Effector memory CD4-positive, alpha-beta T cell (primary cell): ENCODE measurements around the gene PARD3B.

ENCODE experiments used
- DNase-seq, 3 donors: peaks; one replicate each; pipeline ENCODE4 v3.0.0-alpha.2; 2020
- H3K27ac ChIP-seq: 2 replicates; pipeline ENCODE4 v1.7.0; 2013; ENCODE audit warnings: mild to moderate bottlenecking, low read length, moderate library complexity; ENCODE audit not compliant: insufficient read depth, poor library complexity, severe bottlenecking
- H3K27me3 ChIP-seq: replicated peaks from 2 replicates; pipeline ENCODE4 v1.7.0; 2013; ENCODE audit warnings: mild to moderate bottlenecking, low read length; ENCODE audit not compliant: insufficient read depth, control insufficient read depth, poor library complexity, severe bottlenecking
- H3K36me3 ChIP-seq: 2 replicates; pipeline ENCODE4 v1.7.0; 2013; ENCODE audit warnings: mild to moderate bottlenecking, low read length, moderate library complexity; ENCODE audit not compliant: control insufficient read depth, insufficient read depth
- H3K4me1 ChIP-seq: 2 replicates; pipeline ENCODE4 v1.7.0; 2013; ENCODE audit warnings: low read length, mild to moderate bottlenecking; ENCODE audit not compliant: control insufficient read depth, insufficient read depth, poor library complexity, severe bottlenecking
- H3K4me3 ChIP-seq: 2 replicates; pipeline ENCODE4 v1.7.0; 2013; ENCODE audit warnings: low read length, low read depth, mild to moderate bottlenecking; ENCODE audit not compliant: insufficient read depth, poor library complexity, severe bottlenecking
- H3K9me3 ChIP-seq: 2 replicates; pipeline ENCODE4 v1.7.0; 2013; ENCODE audit warnings: mild to moderate bottlenecking, low read length, moderate library complexity; ENCODE audit not compliant: control insufficient read depth

PARD3B gene

GRCh38 chr2:205297846-205298245 is 752.6 kb downstream of the PARD3B start:
- Histone ChIP-seq H3K4me3 (no peak overlapping the region), H3K27me3 (no peaks in the 10 kb centered on the region), H3K36me3 (no peaks in the 10 kb centered on the region), H3K4me1 (no peaks in the 10 kb centered on the region), H3K9me3 (no peaks in the 10 kb centered on the region), H3K27ac (no peak overlapping the region)
- no peak for DNase-seq

- H3K27ac ChIP-seq: no peak overlapping the region
- no peaks in the 10 kb centered on the region for H3K9me3 ChIP-seq
- DNase-seq: no peak
- no peaks in the 10 kb centered on the region for H3K27me3 ChIP-seq
- no peaks in the 10 kb centered on the region for H3K36me3 ChIP-seq
- no peaks in the 10 kb centered on the region for H3K4me1 ChIP-seq
- H3K4me3 ChIP-seq: no peak overlapping the region
Observed at GRCh38 chr2:205311201-205311600, 765.9 kb downstream of the PARD3B start.

DNA sequence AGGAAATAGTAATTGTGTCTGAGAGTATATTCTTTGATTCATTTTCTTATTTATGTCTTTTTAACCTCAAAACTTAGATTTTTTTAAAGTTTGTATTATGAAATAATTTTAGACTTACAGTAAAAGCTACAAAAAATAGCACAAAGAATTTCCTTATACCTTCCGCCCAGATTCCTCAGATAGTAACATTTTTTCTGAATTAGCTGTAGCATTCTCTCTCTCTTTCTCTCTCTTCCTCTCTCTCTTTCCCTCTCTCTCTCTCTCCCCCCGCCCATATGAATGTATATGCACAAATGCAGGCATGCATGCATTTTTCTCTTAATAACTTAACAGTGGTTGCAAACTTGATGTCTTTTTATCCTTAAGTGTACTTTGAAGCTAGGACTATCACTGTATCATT is 776.0 kb downstream of the PARD3B start:
- H3K27ac ChIP-seq: no peak overlapping the region
- DNase-seq: no peak
- H3K4me1 ChIP-seq: no peaks in the 10 kb centered on the region
- no peaks in the 10 kb centered on the region for H3K36me3 ChIP-seq
- no peak overlapping the region for H3K4me3 ChIP-seq
- no peaks in the 10 kb centered on the region for H3K27me3 ChIP-seq
- no peaks in the 10 kb centered on the region for H3K9me3 ChIP-seq

DNA sequence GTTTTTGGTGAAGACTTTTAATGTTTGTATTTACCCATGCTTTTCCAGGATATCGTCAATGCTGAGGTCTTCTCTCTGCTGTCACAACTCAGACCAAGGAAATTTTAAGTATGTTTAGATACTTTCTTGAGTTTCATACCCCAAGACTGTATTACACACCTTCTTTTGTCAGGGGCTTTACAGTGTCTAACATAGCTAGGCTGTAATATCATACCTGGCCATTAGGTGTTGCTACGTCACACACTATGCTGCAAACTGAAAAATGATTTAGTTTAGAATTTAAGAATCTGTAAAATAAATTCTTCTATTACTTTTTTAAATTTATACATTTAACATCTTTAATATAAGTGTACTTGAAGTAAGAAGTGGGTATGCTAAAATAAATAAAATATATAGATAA is 778.7 kb downstream of the PARD3B start:
- H3K27me3 ChIP-seq: no peaks in the 10 kb centered on the region
- no peak for DNase-seq
- no peaks in the 10 kb centered on the region for H3K4me1 ChIP-seq
- no peak overlapping the region for H3K27ac ChIP-seq
- no peak overlapping the region for H3K4me3 ChIP-seq
- no peaks in the 10 kb centered on the region for H3K9me3 ChIP-seq
- no peaks in the 10 kb centered on the region for H3K36me3 ChIP-seq

DNA sequence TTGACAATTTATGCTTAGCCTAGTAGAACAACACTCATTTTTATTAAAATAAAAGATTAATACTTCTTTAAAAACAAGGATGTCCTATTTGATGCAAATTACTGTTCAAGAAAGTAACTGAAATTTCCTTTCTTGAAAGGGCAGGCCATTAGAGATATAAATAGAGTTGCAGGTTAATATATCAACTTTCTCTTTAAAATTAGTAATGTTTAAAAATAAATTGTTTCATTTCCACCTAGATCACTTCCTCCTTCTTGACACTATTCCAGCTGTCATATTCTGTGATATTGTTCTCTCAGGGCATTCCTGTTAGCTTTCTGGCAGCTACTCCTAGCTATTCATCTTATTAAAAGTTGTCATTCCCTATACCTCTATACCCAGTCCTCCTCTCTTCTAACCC is 779.1 kb downstream of the PARD3B start:
- no peaks in the 10 kb centered on the region for H3K36me3 ChIP-seq
- H3K9me3 ChIP-seq: no peaks in the 10 kb centered on the region
- no peaks in the 10 kb centered on the region for H3K27me3 ChIP-seq
- no peak for DNase-seq
- no peaks in the 10 kb centered on the region for H3K4me1 ChIP-seq
- no peak overlapping the region for H3K4me3 ChIP-seq
- H3K27ac ChIP-seq: no peak overlapping the region

DNA sequence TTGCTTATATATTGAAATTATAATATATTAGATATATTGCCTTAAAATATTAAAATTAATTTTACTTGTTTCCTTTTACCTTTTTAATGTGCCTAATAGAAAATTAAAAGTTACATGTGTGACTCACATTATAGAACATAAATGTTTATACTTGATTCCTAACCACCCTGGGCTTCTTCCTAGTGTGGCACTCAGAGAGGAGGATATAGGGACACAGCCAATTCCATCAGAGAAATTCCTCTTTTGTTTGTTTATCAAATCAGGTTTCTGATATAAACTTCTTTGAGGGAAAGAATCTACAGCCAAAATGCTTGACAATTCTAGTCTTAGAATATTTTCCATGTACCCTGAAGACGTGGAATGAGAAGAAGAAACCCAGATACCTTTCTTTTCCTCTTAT is 788.1 kb downstream of the PARD3B start:
- no peaks in the 10 kb centered on the region for H3K9me3 ChIP-seq
- no peaks in the 10 kb centered on the region for H3K27me3 ChIP-seq
- DNase-seq: no peak
- no peak overlapping the region for H3K27ac ChIP-seq
- no peak overlapping the region for H3K4me3 ChIP-seq
- no peaks in the 10 kb centered on the region for H3K36me3 ChIP-seq
- no peaks in the 10 kb centered on the region for H3K4me1 ChIP-seq

- DNase-seq: no peak
- Histone ChIP-seq H3K36me3 (no peaks in the 10 kb centered on the region), H3K9me3 (no peaks in the 10 kb centered on the region), H3K27ac (no peak overlapping the region), H3K4me1 (no peaks in the 10 kb centered on the region), H3K27me3 (no peaks in the 10 kb centered on the region), H3K4me3 (no peak overlapping the region)
Observed at GRCh38 chr2:205337274-205337673, 792.0 kb downstream of the PARD3B start.

- no peak overlapping the region for H3K4me3 ChIP-seq
- H3K27ac ChIP-seq: no peak overlapping the region
- H3K36me3 ChIP-seq: no peaks in the 10 kb centered on the region
- H3K27me3 ChIP-seq: no peaks in the 10 kb centered on the region
- H3K4me1 ChIP-seq: no peaks in the 10 kb centered on the region
- DNase-seq: no peak
- no peaks in the 10 kb centered on the region for H3K9me3 ChIP-seq
Observed at GRCh38 chr2:205338156-205338555, 792.9 kb downstream of the PARD3B start.

DNA sequence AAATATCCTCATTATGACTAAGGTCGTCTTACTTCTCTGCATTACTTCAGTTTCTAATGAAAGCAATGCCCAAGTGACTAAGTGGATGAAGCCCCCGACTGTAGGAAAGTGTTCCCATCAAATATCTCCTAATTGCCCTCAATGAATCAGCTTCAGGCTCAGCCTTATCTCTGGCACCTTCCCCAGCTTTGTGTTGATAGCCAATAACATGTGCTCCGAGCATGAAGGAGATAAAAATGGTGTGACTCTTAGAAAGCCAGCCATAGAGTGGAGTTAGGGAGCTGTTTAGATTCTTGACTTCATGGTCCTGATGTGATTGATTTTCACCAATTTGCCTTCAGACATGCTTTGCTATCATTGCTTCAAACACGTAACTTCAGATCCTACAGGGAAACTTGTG is 797.8 kb downstream of the PARD3B start:
- Histone ChIP-seq H3K27me3 (no peaks in the 10 kb centered on the region), H3K4me3 (no peak overlapping the region), H3K4me1 (no peaks in the 10 kb centered on the region), H3K27ac (no peak overlapping the region), H3K36me3 (no peaks in the 10 kb centered on the region), H3K9me3 (no peaks in the 10 kb centered on the region)
- DNase-seq: no peak

DNA sequence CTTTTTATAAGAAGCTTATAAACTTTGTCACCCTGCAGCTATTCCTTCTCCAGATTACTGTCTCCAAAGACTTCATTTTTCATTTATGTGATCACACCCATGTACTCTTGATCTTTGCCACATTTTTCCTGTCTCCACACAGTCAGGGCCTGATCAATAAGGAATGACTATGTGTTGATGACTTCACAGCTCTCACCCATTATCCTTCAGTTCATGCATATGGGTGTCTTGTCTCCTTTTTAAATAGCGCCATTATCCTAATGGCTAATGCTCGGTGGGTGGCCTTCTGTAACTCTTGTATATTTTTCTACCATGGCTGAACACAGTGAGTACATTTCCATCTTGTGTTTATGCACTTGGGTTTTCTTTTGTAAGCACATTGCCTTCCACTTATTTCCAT is 801.4 kb downstream of the PARD3B start:
- Histone ChIP-seq H3K9me3 (no peaks in the 10 kb centered on the region), H3K4me1 (no peaks in the 10 kb centered on the region), H3K4me3 (no peak overlapping the region), H3K27me3 (no peaks in the 10 kb centered on the region), H3K27ac (no peak overlapping the region), H3K36me3 (no peaks in the 10 kb centered on the region)
- DNase-seq: no peak

DNA sequence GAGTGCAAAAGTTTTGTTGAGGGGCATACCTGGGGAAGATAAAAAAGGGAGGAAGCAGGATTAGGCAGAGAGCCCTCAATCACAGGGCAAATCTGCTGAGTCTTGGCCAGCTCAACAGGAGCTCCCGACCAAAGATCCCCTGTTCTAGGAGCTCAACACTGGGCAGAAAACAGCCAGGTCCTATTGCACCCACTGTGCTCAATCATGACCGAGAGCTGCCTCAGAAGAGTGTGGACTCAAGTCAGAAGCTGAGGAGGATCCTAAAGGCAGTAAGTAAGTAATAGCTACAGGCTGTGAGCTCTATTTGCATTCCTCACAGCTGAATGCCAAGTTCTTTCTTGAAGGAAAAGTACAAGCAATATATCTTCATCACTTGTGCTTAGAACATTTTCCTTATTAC is 802.6 kb downstream of the PARD3B start:
- DNase-seq: no peak
- Histone ChIP-seq H3K27ac (no peak overlapping the region), H3K4me1 (no peaks in the 10 kb centered on the region), H3K27me3 (no peaks in the 10 kb centered on the region), H3K9me3 (no peaks in the 10 kb centered on the region), H3K36me3 (no peaks in the 10 kb centered on the region), H3K4me3 (no peak overlapping the region)
